ENCODE data around the gene GALNT9. TPM values are rescaled to one million over a fixed set of nuclear protein-coding genes. Genes with fewer than 3 reads are reported as not detected.
"Not testable (repeated sequence)": the region's sequence is repeated elsewhere in the genome, so short reads cannot be mapped to it uniquely, and the experiment has no call there.

GALNT9 gene
- polyA plus RNA-seq, 3 donors, result not detected

GRCh38 chr12:132196038-132196872 is 133.1 kb downstream of the GALNT9 start:
- H3K27ac Mint-ChIP-seq, result no peak overlapping the region
- peaks cover 17 to 34% (median 25%) of the 10 kb centered on the region in 7 donors for H3K9me3 Mint-ChIP-seq
- WGBS (ENCODE audit: insufficient coverage), result 90% methylated on average over 26 of the region's 32 CpGs
- no peaks in the 10 kb centered on the region for H4K20me1 ChIP-seq (ENCODE audit: insufficient read depth, low read length)
- H3K79me2 ChIP-seq (ENCODE audit: insufficient read depth, low read length), result no peaks in the 10 kb centered on the region
- no peak overlapping the region for H3K4me3 Mint-ChIP-seq
- H3K4me2 ChIP-seq (replicated peaks; ENCODE audit: extremely low read depth, low read length, poor library complexity, severe bottlenecking), result no peak overlapping the region
- peaks cover 6 to 27% (median 8%) of the 10 kb centered on the region in 3 donors for H3K27me3 Mint-ChIP-seq (ENCODE audit: low read depth in 3 of 3)
- H3K36me3 Mint-ChIP-seq, result no peaks in the 10 kb centered on the region
- no peak for TF ChIP-seq CTCF (IDR thresholded peaks at IDR 0.05)
- H3K9ac ChIP-seq (ENCODE audit: insufficient read depth, low read length, poor library complexity, severe bottlenecking), result no peak overlapping the region
- no peaks in the 10 kb centered on the region for H3K36me3 ChIP-seq (replicated peaks in 1 of 2; ENCODE audit: control insufficient read depth in 1 of 2, insufficient read depth in 2 of 2, low read length in 2 of 2)
- no peak for DNase-seq
- peaks cover 0 to 8% of the 10 kb centered on the region in 2 donors for H3K27me3 ChIP-seq (ENCODE audit: control insufficient read depth in 2 of 2, insufficient read depth in 2 of 2, low read length in 2 of 2)
- intact Hi-C loops (cut with micrococcal nuclease), result loop anchor here in 1 of 2 donors (10.0 kb wide), 1 partner anchor 299 kb away; the partner anchor contains the start of gene FBRSL1
- H3K4me1 Mint-ChIP-seq, result no peaks in the 10 kb centered on the region
- H3K4me3 ChIP-seq (replicated peaks in 1 of 3; ENCODE audit: low read depth in 2 of 3, low read length in 3 of 3), result no peak overlapping the region
- H2AFZ ChIP-seq (ENCODE audit: insufficient read depth, low read depth, low read length, poor library complexity, severe bottlenecking), result no peak overlapping the region
- no peaks in the 10 kb centered on the region for H3K4me1 ChIP-seq (ENCODE audit: control insufficient read depth in 1 of 2, insufficient read depth in 2 of 2, low read length in 2 of 2)
- H3K27ac ChIP-seq (ENCODE audit: low read depth in 1 of 2, low read length in 2 of 2), result no peak overlapping the region
- peaks cover 18 to 31% of the 10 kb centered on the region in 2 donors for H3K9me3 ChIP-seq (replicated peaks in 1 of 2; ENCODE audit: control insufficient read depth in 1 of 2, insufficient read depth in 1 of 2, low read length in 2 of 2)

GRCh38 chr12:132195242-132195641 is 134.1 kb downstream of the GALNT9 start:
- H3K4me3 ChIP-seq (replicated peaks in 1 of 3; ENCODE audit: low read depth in 2 of 3, low read length in 3 of 3); H2AFZ ChIP-seq (ENCODE audit: insufficient read depth, low read depth, low read length, poor library complexity, severe bottlenecking); DNase-seq; H3K4me2 ChIP-seq (replicated peaks; ENCODE audit: extremely low read depth, low read length, poor library complexity, severe bottlenecking); H3K4me1 ChIP-seq (ENCODE audit: control insufficient read depth in 1 of 2, insufficient read depth in 2 of 2, low read length in 2 of 2); H3K79me2 ChIP-seq (ENCODE audit: insufficient read depth, low read length); H3K36me3 ChIP-seq (replicated peaks in 1 of 2; ENCODE audit: control insufficient read depth in 1 of 2, insufficient read depth in 2 of 2, low read length in 2 of 2); H3K36me3 Mint-ChIP-seq; H3K4me1 Mint-ChIP-seq; H3K9ac ChIP-seq (ENCODE audit: insufficient read depth, low read length, poor library complexity, severe bottlenecking); H3K4me3 Mint-ChIP-seq; H3K27ac Mint-ChIP-seq; H4K20me1 ChIP-seq (ENCODE audit: insufficient read depth, low read length); H3K27ac ChIP-seq (ENCODE audit: low read depth in 1 of 2, low read length in 2 of 2): not testable (repeated sequence)
- H3K27me3 ChIP-seq (ENCODE audit: control insufficient read depth in 2 of 2, insufficient read depth in 2 of 2, low read length in 2 of 2), result peaks cover 0 to 18% of the 10 kb centered on the region in 2 donors
- WGBS (ENCODE audit: insufficient coverage), result 90% methylated on average over 10 of the region's 12 CpGs
- intact Hi-C loops (cut with micrococcal nuclease), result loop anchor here in 1 of 2 donors (10.0 kb wide), 1 partner anchor 300 kb away; the partner anchor contains the start of gene FBRSL1
- Mint-ChIP-seq H3K9me3 (peaks cover 17 to 34% (median 25%) of the 10 kb centered on the region in 7 donors), H3K27me3 (ENCODE audit: low read depth in 3 of 3) (peaks cover 6 to 37% (median 15%) of the 10 kb centered on the region in 3 donors)
- H3K9me3 ChIP-seq (replicated peaks in 1 of 2; ENCODE audit: control insufficient read depth in 1 of 2, insufficient read depth in 1 of 2, low read length in 2 of 2), result peaks cover 18 to 31% of the 10 kb centered on the region in 2 donors
